ENCODE results near the gene NKAPL.

- TF ChIP-seq CTCF (IDR thresholded peaks at IDR 0.05; ENCODE audit: extremely low read depth in 1 of 2, insufficient read depth in 1 of 2, low read depth in 1 of 2, low read length in 2 of 2) (no peak), POLR2A (IDR thresholded peaks at IDR 0.05; ENCODE audit: low read depth, low read length) (no peak), POLR2AphosphoS5 (IDR thresholded peaks at IDR 0.05; ENCODE audit: insufficient read depth, low read depth, low read length) (no peak), GATA2 (IDR thresholded peaks at IDR 0.05; ENCODE audit: insufficient read depth, insufficient read length, low read depth, low read length) (no peak), EZH2 (IDR thresholded peaks at IDR 0.05; ENCODE audit: borderline replicate concordance, low read depth, low read length, severe bottlenecking) (no peak), JUN (IDR thresholded peaks at IDR 0.05; ENCODE audit: borderline replicate concordance, insufficient read depth, insufficient read length, low read depth) (no peak), MYC (IDR thresholded peaks at IDR 0.05; ENCODE audit: low read depth, low read length) (no peak), FOS (IDR thresholded peaks at IDR 0.05; ENCODE audit: borderline replicate concordance, insufficient read depth, low read length) (no peak)
- TF ChIP-seq, protein P1, sequence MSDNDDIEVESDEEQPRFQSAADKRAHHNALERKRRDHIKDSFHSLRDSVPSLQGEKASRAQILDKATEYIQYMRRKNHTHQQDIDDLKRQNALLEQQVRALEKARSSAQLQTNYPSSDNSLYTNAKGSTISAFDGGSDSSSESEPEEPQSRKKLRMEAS (IDR thresholded peaks at IDR 0.05; ENCODE audit: insufficient read depth, insufficient read length), result no peak
Observed at GRCh38 chr6:28266563-28266961, 7.5 kb downstream of the NKAPL start.
